Measurements from ENCODE around the gene WASF3.

WASF3 gene

GRCh38 chr13:26589754-26590153 is 32.3 kb downstream of the WASF3 start:
- Histone ChIP-seq H3K27me3 (ENCODE audit: control insufficient read depth, insufficient read depth, low read length) (no peaks in the 10 kb centered on the region), H3K36me3 (ENCODE audit: control insufficient read depth, insufficient read depth, low read length) (no peaks in the 10 kb centered on the region), H3K4me1 (ENCODE audit: control insufficient read depth, insufficient read depth, low read length) (peaks cover 20% of the 10 kb centered on the region), H3K4me3 (ENCODE audit: low read depth, low read length) (no peak overlapping the region), H3K27ac (ENCODE audit: low read depth, low read length) (no peak overlapping the region), H3K9me3 (ENCODE audit: control insufficient read depth, insufficient read depth, low read depth, low read length) (no peaks in the 10 kb centered on the region), H3K9ac (ENCODE audit: low read length) (no peak overlapping the region)

DNA sequence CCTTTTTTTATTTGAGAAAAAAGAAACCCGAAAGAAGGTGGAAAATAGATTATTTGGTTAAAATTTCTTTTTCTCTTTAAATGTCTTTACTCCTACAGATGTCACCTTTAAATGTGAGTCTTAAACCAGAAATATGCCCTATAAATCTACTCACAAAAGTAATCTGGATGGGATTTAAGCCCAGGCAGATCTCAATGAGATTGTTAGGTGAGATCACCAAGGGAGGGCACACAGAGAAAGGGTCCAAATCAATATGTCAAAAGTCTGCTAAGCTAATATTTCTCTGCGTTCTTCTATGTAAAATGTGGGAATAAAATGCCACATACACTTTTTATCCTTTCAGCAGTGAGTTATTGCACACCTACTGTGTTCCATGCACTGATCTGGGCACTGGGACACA is 32.9 kb downstream of the WASF3 start:
- Histone ChIP-seq H3K27ac (ENCODE audit: low read depth, low read length) (no peak overlapping the region), H3K9ac (ENCODE audit: low read length) (no peak overlapping the region), H3K4me1 (ENCODE audit: control insufficient read depth, insufficient read depth, low read length) (peaks cover 16% of the 10 kb centered on the region), H3K4me3 (ENCODE audit: low read depth, low read length) (no peak overlapping the region), H3K36me3 (ENCODE audit: control insufficient read depth, insufficient read depth, low read length) (no peaks in the 10 kb centered on the region), H3K9me3 (ENCODE audit: control insufficient read depth, insufficient read depth, low read depth, low read length) (peaks cover 1% of the 10 kb centered on the region; the same call in 1 of the 2 replicates), H3K27me3 (ENCODE audit: control insufficient read depth, insufficient read depth, low read length) (no peaks in the 10 kb centered on the region)

GRCh38 chr13:26590951-26591350 is 33.5 kb downstream of the WASF3 start:
- H3K9me3 ChIP-seq (ENCODE audit: control insufficient read depth, insufficient read depth, low read depth, low read length): peaks cover 4% of the 10 kb centered on the region; the same call in 1 of the 2 replicates
- H3K9ac ChIP-seq (ENCODE audit: low read length): no peak overlapping the region
- H3K36me3 ChIP-seq (ENCODE audit: control insufficient read depth, insufficient read depth, low read length): no peaks in the 10 kb centered on the region
- H3K27ac ChIP-seq (ENCODE audit: low read depth, low read length): no peak overlapping the region
- no peak overlapping the region for H3K4me3 ChIP-seq (ENCODE audit: low read depth, low read length)
- H3K27me3 ChIP-seq (ENCODE audit: control insufficient read depth, insufficient read depth, low read length): no peaks in the 10 kb centered on the region
- peaks cover 16% of the 10 kb centered on the region for H3K4me1 ChIP-seq (ENCODE audit: control insufficient read depth, insufficient read depth, low read length)

GRCh38 chr13:26591672-26592071 is 34.2 kb downstream of the WASF3 start:
- peaks cover 16% of the 10 kb centered on the region for H3K4me1 ChIP-seq (ENCODE audit: control insufficient read depth, insufficient read depth, low read length)
- H3K9ac ChIP-seq (ENCODE audit: low read length): no peak overlapping the region
- no peaks in the 10 kb centered on the region for H3K27me3 ChIP-seq (ENCODE audit: control insufficient read depth, insufficient read depth, low read length)

GRCh38 chr13:26593661-26594060 is 36.2 kb downstream of the WASF3 start:
- Histone ChIP-seq H3K27me3 (ENCODE audit: control insufficient read depth, insufficient read depth, low read length) (no peaks in the 10 kb centered on the region), H3K9ac (ENCODE audit: low read length) (no peak overlapping the region), H3K4me3 (ENCODE audit: low read depth, low read length) (no peak overlapping the region), H3K36me3 (ENCODE audit: control insufficient read depth, insufficient read depth, low read length) (no peaks in the 10 kb centered on the region), H3K27ac (ENCODE audit: low read depth, low read length) (no peak overlapping the region), H3K4me1 (ENCODE audit: control insufficient read depth, insufficient read depth, low read length) (peaks cover 16% of the 10 kb centered on the region), H3K9me3 (ENCODE audit: control insufficient read depth, insufficient read depth, low read depth, low read length) (peaks cover 10% of the 10 kb centered on the region; the same call in 1 of the 2 replicates)

More at GRCh38 chr13:26591672-26592071, 34.2 kb downstream of the WASF3 start:
- Histone ChIP-seq H3K27ac (ENCODE audit: low read depth, low read length) (no peak overlapping the region), H3K9me3 (ENCODE audit: control insufficient read depth, insufficient read depth, low read depth, low read length) (peaks cover 8% of the 10 kb centered on the region; the same call in 1 of the 2 replicates), H3K36me3 (ENCODE audit: control insufficient read depth, insufficient read depth, low read length) (no peaks in the 10 kb centered on the region), H3K4me3 (ENCODE audit: low read depth, low read length) (no peak overlapping the region)

DNA sequence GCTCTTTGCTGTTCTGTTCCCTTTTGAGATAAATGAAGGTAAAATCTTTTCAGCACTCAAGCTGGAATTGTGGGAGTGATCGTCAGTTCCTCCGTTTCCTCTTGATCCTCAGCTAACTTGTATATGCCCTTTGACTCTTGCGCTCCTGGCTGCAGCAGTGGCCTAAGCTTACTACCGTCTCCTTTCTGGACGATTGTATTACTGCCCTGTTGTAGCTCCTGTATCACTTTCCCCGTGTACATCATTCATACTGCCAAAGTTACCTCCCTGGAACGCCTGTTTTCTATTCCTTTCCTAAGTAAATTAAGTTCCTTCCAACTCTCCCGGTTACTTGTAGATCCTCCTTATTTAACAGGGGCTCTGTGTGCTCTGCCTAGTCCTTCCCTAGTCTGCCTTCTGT is 36.9 kb downstream of the WASF3 start:
- Histone ChIP-seq H3K27ac (ENCODE audit: low read depth, low read length) (no peak overlapping the region), H3K4me1 (ENCODE audit: control insufficient read depth, insufficient read depth, low read length) (peaks cover 16% of the 10 kb centered on the region), H3K27me3 (ENCODE audit: control insufficient read depth, insufficient read depth, low read length) (no peaks in the 10 kb centered on the region), H3K4me3 (ENCODE audit: low read depth, low read length) (no peak overlapping the region), H3K9ac (ENCODE audit: low read length) (no peak overlapping the region), H3K36me3 (ENCODE audit: control insufficient read depth, insufficient read depth, low read length) (no peaks in the 10 kb centered on the region), H3K9me3 (ENCODE audit: control insufficient read depth, insufficient read depth, low read depth, low read length) (peaks cover 10% of the 10 kb centered on the region; the same call in 1 of the 2 replicates)

GRCh38 chr13:26596458-26596857 is 39.0 kb downstream of the WASF3 start:
- Histone ChIP-seq H3K9ac (ENCODE audit: low read length) (no peak overlapping the region), H3K9me3 (ENCODE audit: control insufficient read depth, insufficient read depth, low read depth, low read length) (peaks cover 10% of the 10 kb centered on the region; the same call in 1 of the 2 replicates), H3K36me3 (ENCODE audit: control insufficient read depth, insufficient read depth, low read length) (no peaks in the 10 kb centered on the region), H3K4me3 (ENCODE audit: low read depth, low read length) (no peak overlapping the region), H3K4me1 (ENCODE audit: control insufficient read depth, insufficient read depth, low read length) (peaks cover 12% of the 10 kb centered on the region), H3K27me3 (ENCODE audit: control insufficient read depth, insufficient read depth, low read length) (no peaks in the 10 kb centered on the region), H3K27ac (ENCODE audit: low read depth, low read length) (no peak overlapping the region)

DNA sequence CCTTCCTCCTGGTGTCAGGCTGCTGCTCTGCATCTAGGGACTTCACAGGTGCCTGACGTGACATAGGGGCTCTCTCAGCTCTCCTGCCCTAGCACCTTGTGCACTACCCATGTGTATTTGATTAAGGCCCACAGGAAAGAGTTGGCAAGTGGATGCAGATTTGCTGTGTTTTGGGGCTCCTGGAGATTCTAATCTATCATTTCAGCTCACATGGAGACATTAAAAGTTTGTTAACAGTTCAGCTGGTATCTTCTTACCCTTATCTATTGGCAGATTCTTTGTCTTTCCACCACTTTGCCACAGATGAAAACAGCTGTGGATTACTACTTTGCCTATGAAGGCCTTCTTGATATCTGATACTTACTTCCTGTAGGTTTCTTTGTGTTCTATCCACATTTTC is 41.9 kb downstream of the WASF3 start:
- H3K4me3 ChIP-seq (ENCODE audit: low read depth, low read length): no peak overlapping the region
- H3K36me3 ChIP-seq (ENCODE audit: control insufficient read depth, insufficient read depth, low read length): no peaks in the 10 kb centered on the region
- H3K9ac ChIP-seq (ENCODE audit: low read length): no peak overlapping the region
- H3K9me3 ChIP-seq (ENCODE audit: control insufficient read depth, insufficient read depth, low read depth, low read length): peaks cover 10% of the 10 kb centered on the region; the same call in 1 of the 2 replicates
- H3K27ac ChIP-seq (ENCODE audit: low read depth, low read length): no peak overlapping the region
- peaks cover 9% of the 10 kb centered on the region; the same call in 1 of the 2 replicates for H3K4me1 ChIP-seq (ENCODE audit: control insufficient read depth, insufficient read depth, low read length)
- no peaks in the 10 kb centered on the region for H3K27me3 ChIP-seq (ENCODE audit: control insufficient read depth, insufficient read depth, low read length)

DNA sequence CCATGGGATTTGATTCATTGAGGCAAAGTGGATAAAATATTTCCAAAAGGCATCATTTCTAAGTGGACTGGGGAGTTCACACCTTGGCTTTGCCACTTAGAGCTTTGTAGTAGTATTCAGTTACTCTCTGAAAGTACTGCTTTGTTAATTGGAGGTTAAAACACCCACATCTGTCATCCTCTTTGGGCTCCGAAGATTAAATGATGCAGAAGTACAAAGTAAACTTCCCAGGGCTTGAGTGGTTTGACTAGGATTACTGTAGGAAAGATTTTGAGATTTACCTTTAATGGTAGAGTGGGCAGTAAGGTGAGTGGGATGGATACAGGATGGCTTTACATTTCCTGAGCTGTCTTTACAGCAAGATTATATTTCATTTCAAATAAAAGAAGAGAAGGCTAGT is 42.4 kb downstream of the WASF3 start:
- H3K36me3 ChIP-seq (ENCODE audit: control insufficient read depth, insufficient read depth, low read length): no peaks in the 10 kb centered on the region
- H3K27me3 ChIP-seq (ENCODE audit: control insufficient read depth, insufficient read depth, low read length): no peaks in the 10 kb centered on the region
- H3K4me3 ChIP-seq (ENCODE audit: low read depth, low read length): no peak overlapping the region
- peaks cover 9% of the 10 kb centered on the region; the same call in 1 of the 2 replicates for H3K4me1 ChIP-seq (ENCODE audit: control insufficient read depth, insufficient read depth, low read length)
- no peak overlapping the region for H3K9ac ChIP-seq (ENCODE audit: low read length)
- H3K27ac ChIP-seq (ENCODE audit: low read depth, low read length): no peak overlapping the region
- H3K9me3 ChIP-seq (ENCODE audit: control insufficient read depth, insufficient read depth, low read depth, low read length): peaks cover 10% of the 10 kb centered on the region; the same call in 1 of the 2 replicates

GRCh38 chr13:26600343-26600742 is 42.9 kb downstream of the WASF3 start:
- H3K4me1 ChIP-seq (ENCODE audit: control insufficient read depth, insufficient read depth, low read length): peaks cover 9% of the 10 kb centered on the region; the same call in 1 of the 2 replicates
- H3K9ac ChIP-seq (ENCODE audit: low read length): peak overlapping the region; percentile 15
- no peak overlapping the region for H3K4me3 ChIP-seq (ENCODE audit: low read depth, low read length)
- no peaks in the 10 kb centered on the region for H3K27me3 ChIP-seq (ENCODE audit: control insufficient read depth, insufficient read depth, low read length)
- H3K36me3 ChIP-seq (ENCODE audit: control insufficient read depth, insufficient read depth, low read length): no peaks in the 10 kb centered on the region
- no peak overlapping the region for H3K27ac ChIP-seq (ENCODE audit: low read depth, low read length)
- H3K9me3 ChIP-seq (ENCODE audit: control insufficient read depth, insufficient read depth, low read depth, low read length): peaks cover 9% of the 10 kb centered on the region; the same call in 1 of the 2 replicates

GRCh38 chr13:26601669-26602068 is 44.2 kb downstream of the WASF3 start:
- Histone ChIP-seq H3K4me3 (ENCODE audit: low read depth, low read length) (no peak overlapping the region), H3K27ac (ENCODE audit: low read depth, low read length) (no peak overlapping the region), H3K36me3 (ENCODE audit: control insufficient read depth, insufficient read depth, low read length) (no peaks in the 10 kb centered on the region), H3K9me3 (ENCODE audit: control insufficient read depth, insufficient read depth, low read depth, low read length) (peaks cover 2% of the 10 kb centered on the region; the same call in 1 of the 2 replicates), H3K27me3 (ENCODE audit: control insufficient read depth, insufficient read depth, low read length) (no peaks in the 10 kb centered on the region), H3K9ac (ENCODE audit: low read length) (no peak overlapping the region), H3K4me1 (ENCODE audit: control insufficient read depth, insufficient read depth, low read length) (peaks cover 14% of the 10 kb centered on the region)
